HCT116 (cell line): ENCODE measurements around the gene DCAF4L1. TPM values are rescaled to one million over a fixed set of nuclear protein-coding genes. Genes with fewer than 3 reads are reported as not detected.

Experiments used
- ATAC-seq: fragments of 200-7000 bp; cut with Tn5 transposase; 2 replicates; pipeline ENCODE4 v1.9.1; 2020; ENCODE audit warnings: mild to moderate bottlenecking, moderate library complexity
- BruUV-seq: library from RNA; stranded (reverse); fragments of 400-500 nt; replicated peaks from 2 replicates; lab custom pipeline; 2021; lab: Mats Ljungman, UMichigan
- CTCF ChIA-PET: fragments of 300-600 bp; sonication (Branson Sonifier 250); formaldehyde crosslinking; loops from one replicate; lab custom pipeline; 2021; ENCODE audit warnings: antibody characterized with exemption; lab: Charles Lee
- POLR2A ChIA-PET: fragments of 300-600, 350-600 bp; sonication (Branson Sonifier 250); formaldehyde crosslinking; loops from one replicate; lab custom pipeline; 2021; ENCODE audit warnings: antibody characterized with exemption; lab: Charles Lee
- RAD21 ChIA-PET, 2 experiments: fragments of 300-600 bp; sonication (Branson Sonifier 250); formaldehyde crosslinking; loops; one replicate each; lab custom pipeline; 2023; ENCODE audit warnings: low total read pairs in 2 of 2; ENCODE audit not compliant: uncharacterized antibody in 2 of 2, unreplicated experiment in 2 of 2, low non-redundant PET in 1 of 2; lab: Charles Lee
- DNase-seq: peaks from one replicate; pipeline ENCODE4 v3.0.0-alpha.2; 2010; ENCODE audit warnings: low read depth, low spot score
- H2AFZ ChIP-seq: fragments of 200-600 bp; shearing (Covaris generic), sonication (generic); 2 replicates; pipeline ENCODE4 v1.6.1; 2017; ENCODE audit warnings: low read depth, mixed run types, mixed read lengths, antibody characterized with exemption, low read length; ENCODE audit not compliant: poor library complexity, severe bottlenecking
- H3K27ac ChIP-seq: 2 replicates; pipeline ENCODE4 v1.5.1; 2012; ENCODE audit warnings: low read depth, low read length
- H3K27me3 ChIP-seq: fragments of 200-600 bp; sonication (generic); 2 replicates; pipeline ENCODE4 v1.6.1; 2016; ENCODE audit warnings: mixed run types, low read length, mixed read lengths; ENCODE audit not compliant: insufficient read depth
- H3K36me3 ChIP-seq, 2 experiments: fragments of 200-500 bp in 1 of 2; fragments of 200-600 bp in 1 of 2; sonication (Bioruptor generic) in 1 of 2; sonication (generic) in 1 of 2; 2 replicates each; pipeline versions ENCODE4 v1.5.1 to v1.6.1; 2014 to 2016; ENCODE audit warnings: low read length in 2 of 2, inconsistent platforms in 1 of 2, mixed read lengths in 1 of 2, mixed run types in 1 of 2; ENCODE audit not compliant: insufficient read depth in 2 of 2, control insufficient read depth in 1 of 2
- H3K4me1 ChIP-seq, 2 experiments: fragments of 200-600 bp in 1 of 2; sonication (generic) in 1 of 2; 2 replicates each; pipeline versions ENCODE4 v1.5.1 to v1.6.1; 2012 to 2017; ENCODE audit warnings: low read length in 2 of 2, inconsistent platforms in 1 of 2, mild to moderate bottlenecking in 1 of 2, mixed read lengths in 1 of 2, mixed run types in 1 of 2, moderate library complexity in 1 of 2; ENCODE audit not compliant: insufficient read depth in 2 of 2, control insufficient read depth in 1 of 2
- H3K4me2 ChIP-seq: fragments of 200-600 bp; sonication (generic); 2 replicates; pipeline ENCODE4 v1.6.1; 2017; ENCODE audit warnings: mixed run types, low read length, mixed read lengths
- H3K4me3 ChIP-seq, 2 experiments: fragments of 200-600 bp in 1 of 2; sonication (generic) in 1 of 2; replicated peaks in 1 of 2; 2 replicates each; pipeline ENCODE4 v1.5.1; 2011 to 2016; ENCODE audit warnings: low read length in 2 of 2, control low read depth in 1 of 2, low read depth in 1 of 2, mild to moderate bottlenecking in 1 of 2, mixed read lengths in 1 of 2, mixed run types in 1 of 2
- H3K79me2 ChIP-seq: fragments of 200-600 bp; sonication (generic); 2 replicates; pipeline ENCODE4 v1.6.1; 2017; ENCODE audit warnings: mild to moderate bottlenecking, mixed run types, low read length, moderate library complexity, mixed read lengths; ENCODE audit not compliant: insufficient read depth
- H3K9ac ChIP-seq: fragments of 200-600 bp; sonication (generic); 2 replicates; pipeline ENCODE4 v1.6.1; 2016; ENCODE audit warnings: low read length, mixed read lengths
- H3K9me2 ChIP-seq: fragments of 200-600 bp; sonication (generic), shearing (Covaris generic); 2 replicates; pipeline ENCODE4 v1.6.1; 2017; ENCODE audit warnings: mixed run types, mild to moderate bottlenecking, moderate library complexity; ENCODE audit not compliant: insufficient read depth
- H3K9me3 ChIP-seq, 2 experiments: fragments of 200-500 bp in 1 of 2; fragments of 200-600 bp in 1 of 2; sonication (Bioruptor generic) in 1 of 2; sonication (generic) in 1 of 2; 2 replicates each; pipeline ENCODE4 v1.6.1; 2014 to 2017; ENCODE audit warnings: low read length in 2 of 2, mixed read lengths in 2 of 2, inconsistent platforms in 1 of 2, low read depth in 1 of 2, mild to moderate bottlenecking in 1 of 2, mixed run types in 1 of 2, moderate library complexity in 1 of 2; ENCODE audit not compliant: control insufficient read depth in 1 of 2, insufficient read depth in 1 of 2
- H4K20me1 ChIP-seq: fragments of 200-600 bp; sonication (generic), shearing (Covaris generic); 2 replicates; pipeline ENCODE4 v1.6.1; 2017; ENCODE audit warnings: mixed run types, mild to moderate bottlenecking, moderate library complexity; ENCODE audit not compliant: insufficient read depth
- ELF1 ChIP-seq: IDR thresholded peaks from 2 replicates; pipeline ENCODE4 v1.6.1; 2012; ENCODE audit warnings: low read depth, borderline replicate concordance
- EZH2phosphoT487 ChIP-seq: fragments of 200-600 bp; IDR thresholded peaks from 2 replicates; pipeline ENCODE4 v1.6.1; 2018; ENCODE audit warnings: antibody characterized with exemption, borderline replicate concordance
- REST ChIP-seq: IDR thresholded peaks from 2 replicates; pipeline ENCODE4 v1.6.1; 2012; ENCODE audit warnings: low read depth
- intact Hi-C: fragments of 100-400 bp; cut with micrococcal nuclease; formaldehyde crosslinking; loops from 2 replicates; pipeline ENCODE4 v1.10.0; 2022
- total RNA-seq: library from RNA; stranded (reverse); gene quantifications from one replicate; pipeline ENCODE4 v1.2.1, GENCODE V29; 2021; ENCODE audit not compliant: unreplicated experiment

Gene DCAF4L1
- total RNA-seq, 1 experiment from 2014 or later: 0.39 TPM

GRCh38 chr4:42015438-42015837 is 33.9 kb downstream of the DCAF4L1 start (continued):
- TF ChIP-seq REST (no peak), ELF1 (no peak)

GRCh38 chr4:42018451-42018850 is 36.9 kb downstream of the DCAF4L1 start:
- TF ChIP-seq EZH2phosphoT487: no peak
- Histone ChIP-seq H3K9ac (no peak overlapping the region), H3K4me2 (no peak overlapping the region), H3K27ac (no peak overlapping the region), H2AFZ (no peak overlapping the region), H3K79me2 (peaks cover 10% of the 10 kb centered on the region), H3K27me3 (no peaks in the 10 kb centered on the region), H3K9me3 (no peaks in the 10 kb centered on the region), H3K4me1 (no peaks in the 10 kb centered on the region), H3K9me2 (no peaks in the 10 kb centered on the region), H3K36me3 (0 out of 4 replicates have a peak, but pooled peaks cover 2 to 8% of the 10 kb centered on the region in 2 experiments), H3K4me3 (no peak overlapping the region), H4K20me1 (no peaks in the 10 kb centered on the region)
- intact Hi-C loops: no loop called here
- DNase-seq (no peak), ATAC-seq (no peak)
- ChIA-PET POLR2A (no interaction called here), RAD21 (no interaction called here), CTCF (no interaction called here)
- BruUV-seq: no TSS peak

Other genes starting within 250 kb of the DCAF4L1 start
- not detected for gene PHOX2B, start 233.0 kb upstream of the DCAF4L1 start, total RNA-seq
- 82.4 TPM for gene TMEM33, start 46.3 kb upstream of the DCAF4L1 start, total RNA-seq
- 67.4 TPM for gene SLC30A9, start 8.8 kb downstream of the DCAF4L1 start, total RNA-seq
- 0.05 TPM for gene BEND4, start 170.9 kb downstream of the DCAF4L1 start, total RNA-seq